ENCODE measurements around the gene C6orf52. TPM values are rescaled to one million over a fixed set of nuclear protein-coding genes. Genes with fewer than 3 reads are reported as not detected.

Gene C6orf52
- total and polyA plus RNA-seq, 9 of the 15 experiments (the other 6 are each of a cell fraction or from before 2014, with no cell fraction given) = 6.7 to 37.0 (median 11.1) TPM

GRCh38 chr6:10725716-10726115 is 31.3 kb upstream of the C6orf52 start:
- FAIRE-seq = no peak
- no peak for ATAC-seq
- H3K36me3 ChIP-seq (ENCODE audit: control insufficient read depth, insufficient read depth, low read length) = peaks cover 57% of the 10 kb centered on the region
- 50% methylated on average over 9 of the region's 9 CpGs for WGBS (ENCODE audit: insufficient coverage, low coverage, missing lambda C conversion rate)
- H3K4me1 ChIP-seq (replicated peaks in 1 of 2; ENCODE audit: control insufficient read depth in 2 of 2, insufficient read depth in 2 of 2, low read length in 2 of 2) = peaks cover 46 to 51% of the 10 kb centered on the region in 2 experiments
- H4K20me1 ChIP-seq (replicated peaks; ENCODE audit: control insufficient read depth, insufficient read depth, low read length) = no peaks in the 10 kb centered on the region
- H3K27me3 ChIP-seq (ENCODE audit: control insufficient read depth in 2 of 2, insufficient read depth in 2 of 2, low read length in 2 of 2) = no peaks in the 10 kb centered on the region
- peak overlapping the region; percentile 28 to 85; a peak in 2 of 4 replicates for H3K9ac ChIP-seq (ENCODE audit: insufficient read depth in 1 of 2, low read depth in 2 of 2, low read length in 2 of 2)
- H3K9me3 ChIP-seq (replicated peaks; ENCODE audit: control insufficient read depth, insufficient read depth, low read depth, low read length) = peaks cover 6% of the 10 kb centered on the region
- peaks cover 49% of the 10 kb centered on the region for H3K79me2 ChIP-seq (ENCODE audit: control insufficient read depth, insufficient read depth, low read length)
- TF ChIP-seq ZNF217 (CRISPR knock-in tag; IDR thresholded peaks at IDR 0.05) (no peak), MCM7 (IDR thresholded peaks at IDR 0.05) (no peak), ZNF274 (IDR thresholded peaks at IDR 0.05; ENCODE audit: borderline replicate concordance, low read depth, low read length) (no peak), SMARCB1 (IDR thresholded peaks at IDR 0.05; ENCODE audit: insufficient read length, low read depth) (no peak), CBFA2T3 (IDR thresholded peaks at IDR 0.05) (no peak), MYNN (IDR thresholded peaks at IDR 0.05) (no peak), MYNN (CRISPR knock-in tag; IDR thresholded peaks at IDR 0.05) (no peak), ZFX (CRISPR knock-in tag; IDR thresholded peaks at IDR 0.05) (0 out of 2 replicates have a peak, but pooled peaks have one; percentile 18), NBN (IDR thresholded peaks at IDR 0.05; ENCODE audit: low read depth) (no peak), MBD2 (IDR thresholded peaks at IDR 0.05; ENCODE audit: borderline replicate concordance, low read depth) (0 out of 2 replicates have a peak, but pooled peaks have one; percentile 5)
- TF ChIP-seq, protein P1, sequence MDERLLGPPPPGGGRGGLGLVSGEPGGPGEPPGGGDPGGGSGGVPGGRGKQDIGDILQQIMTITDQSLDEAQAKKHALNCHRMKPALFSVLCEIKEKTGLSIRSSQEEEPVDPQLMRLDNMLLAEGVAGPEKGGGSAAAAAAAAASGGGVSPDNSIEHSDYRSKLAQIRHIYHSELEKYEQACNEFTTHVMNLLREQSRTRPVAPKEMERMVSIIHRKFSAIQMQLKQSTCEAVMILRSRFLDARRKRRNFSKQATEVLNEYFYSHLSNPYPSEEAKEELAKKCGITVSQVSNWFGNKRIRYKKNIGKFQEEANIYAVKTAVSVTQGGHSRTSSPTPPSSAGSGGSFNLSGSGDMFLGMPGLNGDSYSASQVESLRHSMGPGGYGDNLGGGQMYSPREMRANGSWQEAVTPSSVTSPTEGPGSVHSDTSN (CRISPR knock-in tag; IDR thresholded peaks at IDR 0.05; ENCODE audit: low read depth) = no peak
- TF ChIP-seq, protein P1 (tag; conservative IDR thresholded peaks at IDR 0.05; ENCODE audit: low read depth) = no peak
- TF ChIP-seq, protein P2, sequence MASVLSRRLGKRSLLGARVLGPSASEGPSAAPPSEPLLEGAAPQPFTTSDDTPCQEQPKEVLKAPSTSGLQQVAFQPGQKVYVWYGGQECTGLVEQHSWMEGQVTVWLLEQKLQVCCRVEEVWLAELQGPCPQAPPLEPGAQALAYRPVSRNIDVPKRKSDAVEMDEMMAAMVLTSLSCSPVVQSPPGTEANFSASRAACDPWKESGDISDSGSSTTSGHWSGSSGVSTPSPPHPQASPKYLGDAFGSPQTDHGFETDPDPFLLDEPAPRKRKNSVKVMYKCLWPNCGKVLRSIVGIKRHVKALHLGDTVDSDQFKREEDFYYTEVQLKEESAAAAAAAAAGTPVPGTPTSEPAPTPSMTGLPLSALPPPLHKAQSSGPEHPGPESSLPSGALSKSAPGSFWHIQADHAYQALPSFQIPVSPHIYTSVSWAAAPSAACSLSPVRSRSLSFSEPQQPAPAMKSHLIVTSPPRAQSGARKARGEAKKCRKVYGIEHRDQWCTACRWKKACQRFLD (CRISPR knock-in tag; IDR thresholded peaks at IDR 0.05) = no peak
- ChIA-PET POLR2A (interaction anchor here (0.8 to 4.0 kb wide), 6 partner anchors 10 to 247 kb away, joined by 3 to 48 read pairs (median 4); no protein-coding TSS in a partner anchor), CTCF (ENCODE audit: low intra/inter-chr PET ratio) (no interaction called here)
- no peaks in the 10 kb centered on the region for H3K9me1 ChIP-seq (ENCODE audit: control insufficient read depth, insufficient read depth, low read length)
- peak overlapping the region; percentile 79 for H3K4me2 ChIP-seq (ENCODE audit: insufficient read depth, low read length)
- intact Hi-C loops (cut with micrococcal nuclease) = no loop called here
- H3K27ac ChIP-seq (ENCODE audit: extremely low read depth, low read depth, low read length) = peak overlapping the region; percentile 88
- in situ Hi-C loops (cut with MboI) = no loop called here
- BruUV-seq (replicated peaks) = no TSS peak
- no peak overlapping the region for H2AFZ ChIP-seq (ENCODE audit: low read depth, low read length)
- peak in 1 of 4 experiments; percentile 29 for DNase-seq (ENCODE audit: extremely low read depth in 1 of 4, low spot score in 3 of 4)
- H3K4me3 ChIP-seq = no peak overlapping the region; the same call in 1 of the 2 replicates
